Adrenal gland (tissue), 5 donors: Measurements from ENCODE around the gene ANKRD53.

ENCODE experiments used
- CTCF ChIP-seq, 6 experiments: fragments of 450-650 bp in 4 of 6; fragments of 200-600 bp in 2 of 6; sonication (generic) in 1 of 6; IDR thresholded peaks; 1 replicate in 5 of 6; 2 replicates in 1 of 6; pipeline versions ENCODE4 v1.5.1 to v1.8.0; 2016 to 2021; ENCODE audit warnings: antibody characterized with exemption in 6 of 6, mild to moderate bottlenecking in 2 of 6, moderate library complexity in 1 of 6
- POLR2A ChIP-seq, 2 donors: fragments of 450-650 bp; IDR thresholded peaks; one replicate each; pipeline ENCODE4 v1.6.1; 2017; ENCODE audit warnings: antibody characterized with exemption in 2 of 2, mild to moderate bottlenecking in 2 of 2, moderate library complexity in 1 of 2
- donor health status: DM: no; HTN: no; CAD: no.

- TF ChIP-seq CTCF (IDR thresholded peaks at IDR 0.05): peak; percentile 64 to 83 (median 72)
- TF ChIP-seq POLR2A (IDR thresholded peaks at IDR 0.05): no peak
Observed at GRCh38 chr2:70984576-70985282, 6.3 kb downstream of the ANKRD53 start.
